GM19438 (cell line): ENCODE measurements around the gene SLC25A19.
A peak's percentile ranks its signal among the peaks of the same experiment; 100 is the strongest.
"Not testable (repeated sequence)": the region's sequence is repeated elsewhere in the genome, so short reads cannot be mapped to it uniquely, and the experiment has no call there.

Experiments used
- ATAC-seq: cut with Tn5 transposase; IDR thresholded peaks from one replicate; pipeline ENCODE4 v1.9.1; 2021; ENCODE audit warnings: low read depth; ENCODE audit not compliant: unreplicated experiment

Gene SLC25A19

DNA sequence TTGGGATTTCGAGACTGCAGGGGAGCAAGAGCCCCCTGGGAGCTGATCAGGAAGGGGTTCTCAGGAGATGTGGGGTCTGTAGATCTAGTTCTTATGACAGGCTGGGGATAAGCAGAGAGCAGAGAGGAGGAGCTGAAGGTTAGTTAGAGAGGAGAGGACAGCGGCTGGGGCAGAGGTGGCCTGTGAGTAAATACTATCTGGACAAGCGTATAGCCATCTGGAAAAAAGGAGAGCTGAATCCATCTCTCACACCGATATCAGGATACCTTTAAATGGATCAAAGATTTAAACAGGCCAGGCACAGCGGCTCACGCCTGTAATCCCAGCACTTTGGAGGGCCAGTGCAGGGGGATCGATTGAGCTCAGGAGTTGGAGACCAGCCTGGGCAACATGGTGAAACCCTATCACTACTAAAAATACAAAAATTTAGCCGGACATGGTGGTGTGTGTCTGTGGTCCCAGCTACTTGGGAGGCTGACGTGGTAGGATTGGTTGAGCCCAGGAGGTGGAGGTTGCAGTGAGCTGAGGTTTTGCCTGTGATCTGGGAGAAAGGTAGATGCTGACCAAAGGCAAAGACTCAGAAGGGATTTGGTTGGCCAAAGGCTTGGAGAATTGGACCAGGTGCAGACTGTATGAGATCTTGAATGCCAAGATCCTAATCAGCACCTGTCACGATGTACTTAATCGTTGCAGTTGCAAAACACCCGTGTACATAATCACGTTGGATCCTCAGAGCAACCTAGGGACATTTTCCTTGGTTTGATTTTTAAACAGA, 18.9 kb upstream of the SLC25A19 start:
- ATAC-seq, result no peak

DNA sequence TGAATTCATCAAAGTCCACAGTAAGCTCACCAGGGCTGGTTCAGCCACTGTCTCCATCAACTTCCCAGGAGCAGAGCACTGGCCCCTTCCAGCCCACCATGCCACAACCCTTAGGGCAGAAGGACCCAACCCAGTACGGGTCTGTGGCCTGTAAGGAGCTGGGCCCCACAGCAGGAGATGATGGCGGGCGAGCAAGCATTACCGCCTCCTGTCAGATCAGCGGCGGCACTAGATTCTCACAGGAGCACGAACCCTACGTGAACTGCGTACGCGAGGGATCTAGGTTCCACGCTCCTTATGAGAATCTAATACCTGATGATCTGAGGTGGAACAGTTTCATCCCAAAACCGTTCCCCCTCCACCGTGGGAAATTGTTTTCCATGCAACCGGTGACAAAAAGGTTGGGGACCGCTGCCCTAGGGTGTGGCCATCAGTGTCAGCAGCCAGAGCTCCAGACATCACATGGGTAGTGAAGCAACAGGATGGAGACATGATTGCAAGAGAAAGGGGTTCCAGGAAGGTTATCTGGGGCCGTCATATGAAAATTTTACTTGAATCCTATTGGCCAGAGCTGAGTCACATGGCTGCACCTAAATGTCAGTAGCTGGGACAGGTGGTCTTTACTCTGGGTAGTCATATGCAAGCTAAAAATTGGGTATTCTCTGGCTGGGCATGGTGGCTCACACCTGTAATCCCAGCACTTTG, 12.4 kb upstream of the SLC25A19 start:
- ATAC-seq, result no peak

DNA sequence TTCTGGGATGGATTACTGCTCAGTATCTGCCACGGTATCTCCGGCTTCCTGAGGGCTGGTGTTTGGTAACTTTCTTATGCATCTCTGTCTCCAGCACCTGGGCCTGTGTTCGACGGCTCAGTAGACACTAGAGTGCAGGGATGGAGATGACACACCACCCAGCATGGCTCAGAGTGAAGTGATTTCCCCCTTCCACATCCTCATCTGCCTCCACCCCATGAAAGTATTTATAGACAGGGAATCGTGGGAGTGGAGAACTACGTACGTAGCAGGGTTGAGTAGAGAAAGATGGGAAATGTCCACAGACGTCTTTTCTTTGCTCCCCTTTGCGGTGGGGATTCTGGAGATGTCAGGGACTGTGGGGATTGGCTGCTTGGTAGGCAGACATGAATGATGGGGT, 11.8 kb upstream of the SLC25A19 start:
- ATAC-seq, result no peak

DNA sequence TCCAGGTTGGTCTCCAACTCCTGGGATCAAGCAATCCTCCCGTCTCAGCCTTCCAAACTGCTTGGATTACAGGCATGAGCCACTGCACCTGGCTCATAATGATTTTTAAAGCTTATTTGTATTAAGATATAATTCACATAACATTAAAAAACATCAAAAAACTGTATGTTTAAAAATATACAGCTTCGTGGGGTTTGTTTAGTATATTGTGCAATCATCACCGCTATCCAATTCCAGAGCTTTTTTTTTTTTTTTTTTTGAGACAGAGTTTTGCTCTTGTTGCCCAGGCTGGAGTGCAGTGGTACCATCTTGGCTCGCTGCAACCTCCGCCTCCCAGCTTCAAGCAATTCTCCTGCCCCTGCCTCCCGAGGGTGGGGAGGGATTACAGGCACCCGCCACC, 11.0 kb upstream of the SLC25A19 start:
- ATAC-seq, result no peak

DNA sequence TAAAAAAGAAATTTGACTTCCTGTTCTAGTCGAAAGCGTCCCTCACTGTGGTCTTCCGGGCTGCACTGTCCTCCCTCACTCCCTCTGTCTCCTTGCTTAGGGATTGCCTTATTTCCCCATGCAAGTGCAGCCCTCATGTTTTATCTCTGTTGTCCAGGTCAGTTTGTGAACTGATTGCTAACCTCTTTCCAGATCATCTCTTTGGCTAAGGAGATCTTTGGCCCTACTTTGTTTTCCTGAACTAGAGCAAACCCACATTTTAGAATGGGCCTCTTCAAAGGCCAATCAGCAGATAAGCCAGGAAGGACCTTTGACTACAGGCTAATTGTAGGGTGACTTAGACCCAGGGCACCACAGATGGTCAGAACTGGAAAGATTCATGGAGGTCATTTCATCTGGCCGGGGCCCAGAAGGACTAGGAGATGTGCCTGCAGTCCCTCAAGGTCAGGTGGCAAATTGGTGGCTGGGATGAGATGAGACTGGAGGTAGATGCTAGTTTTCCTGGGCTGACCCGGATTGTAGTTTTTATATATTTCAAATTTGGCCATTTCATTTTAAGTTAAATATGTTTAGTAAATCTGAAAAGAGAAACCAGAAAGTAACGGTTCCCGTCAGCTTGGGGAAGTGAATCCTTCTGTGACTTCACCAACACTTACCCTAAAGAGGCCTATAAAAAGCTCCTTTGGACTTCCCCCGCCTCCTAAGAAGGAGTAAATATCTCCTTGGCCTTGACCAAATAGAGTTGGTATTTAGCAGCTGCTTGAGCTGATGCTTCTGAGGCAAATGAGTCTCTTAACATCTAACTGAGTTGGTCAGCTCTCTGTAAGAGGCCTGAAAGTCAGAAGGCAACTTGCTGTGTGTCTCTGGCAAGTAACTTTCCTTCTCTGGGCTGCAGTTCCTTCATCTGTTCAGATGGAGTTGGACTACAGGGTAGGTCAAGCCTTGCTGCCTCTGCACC, 6.2 kb upstream of the SLC25A19 start:
- ATAC-seq, result peak; percentile 48

DNA sequence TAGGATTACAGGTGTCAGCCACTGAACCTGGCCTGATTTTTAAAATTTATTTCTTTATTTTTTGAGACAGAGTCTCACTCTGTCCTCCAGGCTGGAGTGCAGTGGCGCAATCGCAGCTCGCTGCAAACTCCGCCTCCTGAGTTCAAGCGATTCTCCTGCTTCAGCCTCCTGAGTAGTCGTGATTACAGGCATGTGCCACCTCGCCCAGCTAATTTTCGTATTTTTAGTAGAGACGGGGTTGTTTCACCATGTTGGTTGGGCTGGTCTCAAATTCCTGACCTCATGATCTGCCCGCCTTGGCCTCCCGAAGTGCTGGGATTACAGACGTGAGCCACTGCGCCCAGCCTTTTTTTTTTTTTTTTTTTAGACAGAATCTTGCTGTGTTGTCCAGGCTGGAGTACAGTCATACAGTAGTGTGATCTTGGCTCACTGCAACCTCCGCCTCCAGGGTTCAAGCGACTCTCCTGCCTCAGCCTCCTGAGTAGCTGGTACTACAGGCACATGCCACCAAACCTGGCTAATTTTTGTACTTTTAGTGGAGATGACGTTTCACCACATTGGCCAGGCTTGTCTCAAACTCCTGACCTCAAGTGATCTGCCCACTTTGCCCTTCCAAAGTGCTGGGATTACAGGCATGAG, 3.7 kb upstream of the SLC25A19 start:
- not testable (repeated sequence) for ATAC-seq

DNA sequence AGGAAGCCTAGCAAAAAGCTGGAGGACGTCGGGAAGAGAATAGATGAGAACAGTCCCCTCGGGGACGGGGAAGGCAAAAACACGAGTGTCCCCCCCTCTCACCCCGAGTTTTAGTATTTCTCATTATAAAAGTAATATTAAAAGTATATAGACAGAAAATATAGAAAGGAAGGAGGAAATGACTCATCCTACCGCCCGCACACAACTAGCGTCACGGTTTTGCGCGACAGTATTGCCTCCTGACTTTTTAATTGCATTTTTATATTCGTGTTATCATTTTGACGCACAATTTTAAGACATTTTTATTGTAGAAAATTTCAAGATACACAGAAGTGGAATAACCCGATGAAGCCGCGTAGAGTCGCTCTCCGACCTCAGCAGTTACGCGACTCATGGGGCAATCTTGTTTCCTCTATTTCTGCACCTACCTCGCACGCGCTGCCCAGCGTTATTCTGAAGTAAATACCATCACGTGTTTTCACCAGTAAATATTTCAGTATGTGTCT, 652 bp upstream of the SLC25A19 start:
- no peak for ATAC-seq

DNA sequence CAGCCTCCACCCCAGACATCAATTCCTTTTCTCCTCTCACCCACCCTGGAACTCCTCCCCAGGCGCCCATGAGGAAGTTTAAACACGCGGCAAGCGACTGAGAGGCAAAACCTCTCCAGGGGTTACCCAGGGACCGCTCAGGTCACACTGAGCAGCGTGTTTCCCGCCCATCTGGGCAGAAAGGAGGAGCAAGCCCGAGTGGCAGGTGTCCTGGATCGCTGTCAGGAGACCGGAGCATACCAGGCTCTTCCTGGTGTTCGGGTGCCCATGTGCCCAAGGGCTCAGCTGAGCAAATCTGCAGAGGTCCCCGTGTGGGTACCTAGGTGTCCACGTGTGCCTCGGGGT, 491 bp downstream of the SLC25A19 start:
- ATAC-seq, result peak; percentile 13

DNA sequence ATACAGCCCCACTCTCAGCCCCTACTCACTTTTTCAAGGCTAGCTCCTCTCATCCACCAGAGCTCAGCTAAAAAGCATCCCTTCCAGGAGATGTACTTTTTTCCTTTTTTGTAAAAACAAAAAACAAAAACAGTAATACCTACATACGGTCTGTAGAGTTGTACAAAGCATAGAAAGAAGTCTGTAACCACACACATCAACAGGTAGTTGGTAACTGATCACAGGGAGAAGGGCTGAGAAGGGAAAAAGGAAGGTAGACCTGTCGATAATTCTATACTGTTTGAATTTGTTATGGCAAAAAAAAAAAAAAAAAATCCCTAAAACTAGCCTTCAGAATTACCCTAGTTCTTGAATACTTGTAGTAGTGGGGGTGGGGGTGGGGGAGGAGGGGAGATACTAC, 874 bp downstream of the SLC25A19 start:
- no peak for ATAC-seq

DNA sequence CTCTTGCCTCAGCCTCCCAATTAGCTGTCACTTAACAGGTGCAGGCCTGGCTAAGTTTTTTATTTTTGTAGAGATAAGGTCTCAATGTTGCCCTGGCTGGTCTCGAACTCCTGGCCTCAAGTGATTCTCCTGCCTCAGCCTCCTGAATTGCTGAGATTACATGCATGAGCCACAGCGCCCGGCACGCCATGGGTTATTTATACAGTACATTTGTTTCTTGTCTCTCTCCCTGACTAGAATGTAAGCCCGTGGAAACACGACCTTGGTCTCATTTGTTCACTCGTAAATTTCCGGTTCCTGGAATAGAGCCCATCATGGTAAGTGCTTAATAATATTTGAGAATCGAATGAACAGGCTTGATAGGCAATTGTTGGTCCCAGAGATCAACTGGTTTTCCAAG, 2.0 kb downstream of the SLC25A19 start:
- ATAC-seq, result no peak

DNA sequence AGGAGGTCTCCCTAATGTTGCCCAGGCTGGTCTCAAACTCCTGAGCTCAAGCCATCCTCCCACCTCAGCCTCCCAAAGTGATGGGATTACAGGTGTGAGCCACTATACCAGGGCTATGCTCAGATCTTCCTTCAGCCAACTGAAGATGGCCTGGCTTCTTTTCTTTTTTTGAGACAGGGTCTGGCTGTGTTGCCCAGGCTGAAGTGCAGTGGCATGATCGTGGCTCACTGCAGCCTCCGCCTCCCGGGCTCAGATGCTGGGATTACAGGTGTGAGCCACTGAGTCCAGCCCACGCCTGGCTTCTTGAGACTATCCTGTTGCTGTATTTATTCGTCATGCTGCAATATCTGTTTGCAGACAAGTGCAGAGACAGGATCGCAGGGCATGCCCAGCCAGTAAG, 4.1 kb downstream of the SLC25A19 start:
- ATAC-seq, result no peak

DNA sequence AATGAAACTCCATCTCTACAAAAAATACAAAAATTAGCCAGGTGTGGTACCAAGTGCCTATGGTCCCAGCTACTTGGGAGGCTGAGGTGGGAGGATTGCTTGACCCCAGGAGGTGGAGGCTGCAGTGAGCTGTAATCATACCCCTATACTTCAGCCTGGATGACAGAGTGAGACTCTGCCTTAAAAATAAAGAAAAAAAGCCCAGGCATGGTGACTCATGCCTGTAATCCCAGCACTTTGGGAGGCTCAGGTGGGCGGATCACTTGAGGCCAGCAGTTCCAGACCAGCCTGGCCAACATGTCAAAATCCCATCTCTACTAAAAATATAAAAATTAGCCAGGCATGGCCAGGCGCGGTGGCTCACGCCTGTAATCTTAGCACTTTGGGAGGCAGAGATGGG, 9.0 kb downstream of the SLC25A19 start:
- not testable (repeated sequence) for ATAC-seq

DNA sequence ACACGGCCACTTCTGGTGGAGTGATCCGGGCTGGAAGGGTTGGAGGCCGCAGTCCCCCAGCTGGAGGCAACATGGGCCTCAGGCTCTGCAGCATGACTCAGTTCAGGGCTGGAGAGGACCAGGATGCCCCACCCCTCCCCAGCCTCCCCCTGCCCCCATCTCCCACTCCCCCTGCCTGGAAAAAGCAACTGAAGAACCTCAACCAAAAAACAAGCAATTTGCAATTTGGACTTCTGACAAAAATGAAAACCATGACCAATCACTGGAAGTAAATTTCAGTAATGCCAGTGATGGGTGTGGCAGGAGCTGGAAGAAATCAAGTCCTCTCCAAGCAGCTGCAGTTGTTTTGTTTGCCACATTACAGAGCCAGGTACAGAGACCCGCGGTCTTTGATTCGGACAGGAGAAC, 11.6 kb downstream of the SLC25A19 start:
- no peak for ATAC-seq

DNA sequence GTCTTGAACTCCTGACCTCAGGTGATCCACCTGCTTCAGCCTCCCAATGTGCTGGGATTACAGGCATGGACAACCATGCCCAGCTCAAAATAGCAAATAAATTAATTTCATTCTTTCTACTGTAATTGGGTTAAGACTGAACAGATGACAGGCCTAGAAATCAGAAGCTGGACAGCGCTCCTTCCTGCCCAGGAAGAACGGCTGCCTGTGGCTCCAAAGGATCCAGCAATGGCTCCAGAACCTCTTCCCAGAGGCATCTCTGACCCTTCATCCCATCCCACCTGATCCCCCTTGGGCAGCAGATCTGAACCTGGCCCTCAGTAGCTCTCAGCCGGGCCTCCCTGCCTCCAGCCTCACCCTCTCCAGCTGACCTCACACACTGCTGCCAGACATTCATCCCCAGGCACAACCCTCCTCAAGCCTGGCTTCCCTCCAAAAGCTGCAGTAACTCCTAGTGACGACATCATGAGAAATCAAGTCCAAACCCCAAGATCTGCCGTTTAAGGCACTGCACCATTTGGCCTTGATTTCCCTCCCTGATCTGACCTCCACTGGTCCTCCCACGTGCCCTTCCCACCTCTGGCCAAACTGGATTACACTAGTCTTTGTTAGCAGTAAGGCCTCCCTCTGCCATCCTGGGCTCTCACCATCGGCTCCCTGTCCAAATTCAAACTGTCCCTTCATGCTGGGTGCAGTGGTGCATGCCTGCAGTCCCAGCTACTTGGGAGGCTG, 15.1 kb downstream of the SLC25A19 start:
- no peak for ATAC-seq

DNA sequence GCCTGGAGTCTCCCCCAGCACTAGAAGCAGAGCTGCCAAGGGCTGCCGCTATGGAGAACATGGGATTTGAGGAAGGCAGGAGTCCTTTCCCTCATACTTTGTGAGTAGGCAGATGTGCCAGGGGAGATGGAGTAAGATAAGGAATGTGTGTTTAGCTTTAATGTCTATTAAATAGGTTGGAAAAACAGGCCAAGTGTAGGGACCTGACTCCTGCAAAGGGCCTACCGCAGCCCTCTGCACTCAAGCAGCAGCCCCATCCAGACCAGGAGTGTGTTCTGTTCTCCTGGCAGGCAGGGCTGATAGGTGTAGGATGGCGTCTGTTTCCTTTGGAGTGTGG, 16.4 kb downstream of the SLC25A19 start:
- ATAC-seq, result no peak

DNA sequence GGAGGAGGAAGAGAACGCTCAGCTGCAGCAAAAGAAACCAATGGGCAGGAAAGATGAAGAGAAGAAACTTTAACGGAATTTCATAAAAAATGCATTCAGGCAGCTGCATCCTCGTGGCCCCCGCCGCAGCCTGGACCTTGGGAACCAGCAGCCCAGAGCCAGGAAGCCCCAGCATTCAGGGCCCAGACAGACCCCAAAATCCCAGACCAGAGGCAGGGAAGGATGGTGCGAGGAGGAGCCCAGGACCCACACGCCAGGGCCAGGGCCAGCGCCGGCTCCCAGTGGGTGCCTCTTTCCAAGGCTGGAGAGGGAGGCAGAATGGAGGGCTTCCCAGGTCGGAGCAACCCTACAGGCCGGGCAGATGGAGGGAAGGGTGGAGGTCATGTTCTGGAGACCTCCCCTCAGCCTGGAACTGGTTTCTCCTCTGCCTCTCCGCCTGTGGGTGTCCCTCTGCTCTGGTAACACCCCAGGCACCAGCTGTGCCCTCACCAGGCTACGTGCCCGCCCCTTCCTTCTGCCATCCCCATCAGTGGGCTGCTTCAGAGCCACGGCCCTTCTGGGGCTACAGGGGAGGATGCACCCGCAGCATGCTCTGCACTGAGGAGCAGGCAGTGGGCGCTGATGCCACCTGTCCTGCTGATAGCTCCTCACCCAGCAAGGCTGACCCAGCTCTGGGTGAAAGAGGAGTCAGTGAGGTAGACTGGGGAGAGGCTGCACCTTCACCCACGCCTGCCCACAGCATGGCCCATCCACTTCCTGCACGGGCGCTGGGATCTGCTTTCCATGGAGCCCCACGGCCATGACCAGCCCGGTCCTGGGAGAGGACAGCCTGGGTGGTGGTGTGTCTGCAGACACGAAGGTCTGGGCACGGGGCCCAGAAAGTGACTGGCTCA, 17.0 kb downstream of the SLC25A19 start:
- no peak for ATAC-seq

DNA sequence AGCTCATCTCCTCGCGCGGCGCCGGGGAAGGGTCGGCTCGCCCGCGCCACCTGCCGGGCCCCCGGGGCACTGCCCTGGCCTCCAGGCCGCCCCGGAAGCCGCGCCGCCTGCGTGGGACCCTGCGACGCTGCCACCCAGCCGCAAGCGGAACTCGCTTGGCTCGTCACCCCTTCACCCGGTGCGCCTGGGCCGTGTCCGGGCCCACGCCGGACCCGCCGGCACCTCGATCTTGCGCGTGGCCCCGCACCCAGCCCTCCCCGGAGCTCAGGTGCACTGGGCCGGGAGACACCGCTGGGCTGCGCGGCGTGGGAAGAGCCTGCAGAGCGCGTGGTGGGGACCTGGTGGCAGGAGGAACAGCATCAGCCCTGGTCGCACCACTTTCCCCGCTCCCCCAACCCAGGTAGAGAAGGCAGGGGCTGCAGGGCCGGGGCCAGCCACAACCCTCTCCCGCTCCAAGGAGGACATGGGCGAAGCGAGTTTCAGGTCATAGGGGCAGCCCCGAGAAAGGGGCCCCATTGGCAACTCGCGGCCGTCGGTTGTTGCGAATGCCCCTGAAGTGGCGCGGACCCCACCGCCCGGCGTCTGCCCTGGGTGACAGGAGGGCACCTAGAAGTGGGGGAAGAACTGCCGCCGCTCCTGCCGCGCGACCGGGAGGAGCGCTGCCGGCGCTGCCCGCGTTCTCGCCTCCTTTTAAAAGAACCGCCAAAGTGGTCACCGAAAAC, 17.8 kb downstream of the SLC25A19 start:
- peak; percentile 54 for ATAC-seq

DNA sequence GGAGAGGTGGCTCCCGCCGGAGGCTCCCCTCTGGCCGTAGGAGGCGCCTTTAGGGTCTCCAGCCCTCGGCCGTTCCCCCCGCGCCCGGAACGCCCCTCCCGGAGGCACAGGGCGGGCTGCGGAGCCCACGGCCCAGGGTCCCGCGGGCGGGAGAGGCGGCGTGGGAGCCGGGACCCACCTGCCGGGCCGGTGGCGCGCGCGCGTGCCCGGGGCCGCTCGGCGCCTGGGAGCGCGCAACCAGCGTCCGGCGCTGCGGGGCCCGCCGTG, 18.3 kb downstream of the SLC25A19 start, which contains the start of gene MIF4GD:
MIF4GD (minus strand) TSS at position 266 of the 267 bp plus-strand sequence. CDS start 1,036 bp downstream, outside the sequence.
- ATAC-seq, result peak; percentile 8
